Measurements from ENCODE around the gene HIBCH.

DNA sequence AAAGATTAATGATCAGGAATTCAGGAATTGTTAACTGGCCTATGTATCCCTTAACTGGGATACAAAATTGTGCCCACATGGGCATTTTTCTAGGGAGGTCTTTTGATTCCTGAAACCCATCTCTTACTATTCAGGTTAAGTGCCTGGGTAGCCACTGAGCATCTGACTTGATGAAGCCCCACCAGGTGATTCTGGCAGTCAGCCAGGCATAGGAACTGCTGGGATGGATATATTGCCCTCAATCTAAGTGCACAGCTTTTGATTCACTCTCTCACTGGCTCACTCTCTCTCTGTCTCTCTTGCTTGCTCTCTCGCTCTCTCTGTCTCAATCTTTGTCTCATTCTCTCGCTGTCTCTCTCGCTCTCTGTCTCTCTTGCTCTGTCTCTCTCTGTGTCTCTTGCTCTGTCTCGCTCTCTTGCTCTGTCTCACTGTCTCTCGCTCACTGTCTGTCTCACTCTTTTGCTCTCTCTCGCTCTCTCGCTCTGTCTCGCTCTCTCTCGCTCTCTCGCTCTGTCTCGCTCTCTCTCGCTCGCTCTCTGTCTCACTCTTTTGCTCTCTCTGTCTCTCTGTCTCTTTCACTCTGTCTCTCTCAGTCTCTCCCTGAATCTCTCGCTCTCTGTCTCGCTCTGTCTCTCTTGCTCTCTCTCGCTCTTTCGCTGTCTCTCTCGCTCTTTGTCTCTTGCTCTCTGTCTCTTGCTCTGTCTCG is 46.0 kb upstream of the HIBCH start:
- TF ChIP-seq YY1 (IDR thresholded peaks at IDR 0.05; ENCODE audit: insufficient read depth, insufficient read length) (no peak), ZNF274 (IDR thresholded peaks at IDR 0.05; ENCODE audit: low read depth, low read length) (no peak), SUZ12 (IDR thresholded peaks at IDR 0.05; ENCODE audit: extremely low read depth, insufficient read depth, insufficient read length) (no peak)
